Parathyroid adenoma (tissue), 2 donors: ENCODE results near the gene SLC25A34.

Source experiments
- H2AFZ ChIP-seq: fragments of 300-600 bp; sonication (generic); one replicate; pipeline ENCODE4 v1.7.0; 2017; ENCODE audit warnings: antibody characterized with exemption, mild to moderate bottlenecking
- H3K27ac ChIP-seq: fragments of 300-600 bp; sonication (generic); one replicate; pipeline ENCODE4 v1.7.0; 2017
- H3K27me3 ChIP-seq: fragments of 300-600 bp; sonication (generic); one replicate; pipeline ENCODE4 v1.7.0; 2017; ENCODE audit warnings: low read length; ENCODE audit not compliant: control insufficient read depth, insufficient read depth
- H3K36me3 ChIP-seq: fragments of 300-600 bp; sonication (generic); one replicate; pipeline ENCODE4 v1.7.0; 2017; ENCODE audit warnings: low read length; ENCODE audit not compliant: control insufficient read depth, insufficient read depth
- H3K4me1 ChIP-seq: fragments of 300-600 bp; sonication (generic); one replicate; pipeline ENCODE4 v1.7.0; 2017; ENCODE audit warnings: control low read depth
- H3K4me2 ChIP-seq: fragments of 300-600 bp; sonication (generic); one replicate; pipeline ENCODE4 v1.7.0; 2017; ENCODE audit warnings: low read length
- H3K4me3 ChIP-seq: fragments of 300-600 bp; sonication (generic); one replicate; pipeline ENCODE4 v1.7.0; 2017; ENCODE audit warnings: low read depth, low read length
- H3K79me2 ChIP-seq: fragments of 300-600 bp; sonication (generic); one replicate; pipeline ENCODE4 v1.7.0; 2017; ENCODE audit warnings: control low read depth
- H3K9ac ChIP-seq: fragments of 300-600 bp; sonication (generic); one replicate; pipeline ENCODE4 v1.7.0; 2017; ENCODE audit warnings: mild to moderate bottlenecking
- H3K9me3 ChIP-seq: fragments of 300-600 bp; sonication (generic); one replicate; pipeline ENCODE4 v1.7.0; 2017; ENCODE audit warnings: low read length; ENCODE audit not compliant: control insufficient read depth
- CTCF ChIP-seq: fragments of 300-600 bp; sonication (generic); IDR thresholded peaks from one replicate; pipeline ENCODE4 v1.7.0; 2017; ENCODE audit warnings: antibody characterized with exemption, mild to moderate bottlenecking
- donor health status: primary hyperparathyroidism.

The SLC25A34 gene

GRCh38 chr1:15722411-15722810 lies 13.6 kb upstream of the SLC25A34 start:
- no peak overlapping the region for H3K4me2 ChIP-seq
- no peaks in the 10 kb centered on the region for H3K79me2 ChIP-seq
- no peak overlapping the region for H3K4me3 ChIP-seq
- H2AFZ ChIP-seq: no peak overlapping the region
- H3K36me3 ChIP-seq: no peaks in the 10 kb centered on the region
- H3K9me3 ChIP-seq: no peaks in the 10 kb centered on the region
- H3K4me1 ChIP-seq: no peaks in the 10 kb centered on the region
- H3K9ac ChIP-seq: no peak overlapping the region
- H3K27me3 ChIP-seq: no peaks in the 10 kb centered on the region
- no peak for TF ChIP-seq CTCF
- H3K27ac ChIP-seq: no peak overlapping the region

DNA sequence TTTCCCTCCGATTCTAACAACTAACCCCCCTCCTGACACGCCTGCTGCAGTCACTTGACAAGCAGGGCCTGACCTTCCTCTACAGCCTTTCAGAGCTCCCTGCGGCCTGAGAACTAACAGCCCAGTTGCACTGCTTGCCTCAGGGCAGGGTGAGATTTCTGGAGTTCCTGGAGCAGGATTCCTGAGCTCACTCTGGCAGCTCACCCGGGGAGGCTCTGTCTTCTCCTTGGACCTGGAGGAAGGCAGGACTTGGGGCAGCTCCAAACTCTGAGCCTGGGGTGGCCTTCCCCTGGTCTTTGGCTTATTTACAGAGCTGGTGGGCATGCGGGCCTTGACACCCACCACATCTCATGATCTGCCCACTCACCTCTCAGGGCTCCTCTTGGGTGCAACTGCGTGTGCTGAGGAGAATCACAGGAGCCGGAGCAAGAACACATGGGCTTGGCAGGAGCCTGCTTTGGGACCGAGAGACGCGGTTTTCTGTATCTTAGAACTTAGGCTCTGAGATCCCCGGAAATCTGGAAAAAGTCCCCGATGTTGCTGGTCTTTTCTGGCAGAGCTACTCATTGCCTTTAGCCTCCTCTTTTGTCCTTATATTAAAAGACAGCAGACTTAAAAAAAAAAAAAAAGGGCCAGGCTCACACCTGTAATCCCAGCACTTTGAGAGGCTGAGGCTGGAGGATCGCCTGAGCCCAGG lies 13.1 kb upstream of the SLC25A34 start:
- Histone ChIP-seq H3K27me3 (no peaks in the 10 kb centered on the region), H3K4me2 (no peak overlapping the region), H3K36me3 (no peaks in the 10 kb centered on the region), H2AFZ (no peak overlapping the region), H3K4me3 (no peak overlapping the region), H3K27ac (no peak overlapping the region), H3K4me1 (no peaks in the 10 kb centered on the region), H3K9ac (no peak overlapping the region), H3K9me3 (no peaks in the 10 kb centered on the region), H3K79me2 (no peaks in the 10 kb centered on the region)
- TF ChIP-seq CTCF: no peak

- Histone ChIP-seq H3K27me3 (no peaks in the 10 kb centered on the region), H3K36me3 (no peaks in the 10 kb centered on the region), H3K27ac (no peak overlapping the region), H3K4me3 (no peak overlapping the region), H2AFZ (no peak overlapping the region), H3K9me3 (no peaks in the 10 kb centered on the region), H3K4me1 (no peaks in the 10 kb centered on the region), H3K79me2 (no peaks in the 10 kb centered on the region), H3K9ac (no peak overlapping the region), H3K4me2 (no peak overlapping the region)
- TF ChIP-seq CTCF: no peak
Observed at GRCh38 chr1:15723631-15724246, 12.3 kb upstream of the SLC25A34 start.

DNA sequence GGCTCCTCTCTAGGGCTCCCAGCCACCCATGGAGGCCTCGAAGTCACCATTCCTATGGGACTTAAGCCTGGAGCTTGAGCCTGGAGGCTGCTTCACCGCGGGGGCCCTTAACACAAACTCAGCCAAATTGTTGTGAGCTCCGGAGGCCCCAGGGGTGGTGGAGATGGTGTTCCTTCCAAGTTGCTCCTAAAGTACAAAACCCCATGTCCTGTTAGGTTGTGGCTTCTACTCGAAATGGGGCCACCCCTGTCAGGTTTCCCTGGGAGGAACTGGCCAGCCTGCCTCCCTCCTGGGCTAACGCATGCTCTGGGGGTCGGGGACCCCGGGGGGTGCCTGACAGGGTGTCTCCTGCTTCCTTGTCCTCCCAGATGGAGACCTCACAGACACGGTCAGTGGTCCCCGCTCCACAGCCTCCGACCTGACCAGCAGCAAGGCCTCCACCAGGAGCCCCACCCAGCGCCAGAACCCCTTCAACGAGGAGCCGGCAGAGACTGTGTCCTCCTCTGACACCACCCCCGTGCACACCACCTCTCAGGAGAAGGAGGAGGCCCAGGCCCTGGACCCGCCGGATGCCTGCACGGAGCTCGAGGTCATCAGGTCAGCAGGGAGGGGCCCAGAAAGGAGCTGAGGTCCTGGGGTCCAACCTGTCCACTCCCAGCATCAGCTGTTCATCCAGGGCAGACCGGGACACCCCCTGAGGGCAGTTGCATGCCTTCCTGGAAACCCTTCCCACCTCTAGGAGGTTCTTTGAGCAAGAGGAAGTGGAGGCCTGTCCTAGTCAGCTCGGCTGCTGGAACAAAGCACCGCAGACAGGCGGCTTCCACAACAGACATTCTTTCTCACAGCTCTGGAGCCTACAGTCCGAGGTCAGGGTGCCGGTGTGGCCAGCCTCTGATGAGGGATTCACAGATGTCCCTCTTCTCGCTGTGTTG lies 10.8 kb upstream of the SLC25A34 start:
- H3K4me1 ChIP-seq: no peaks in the 10 kb centered on the region
- H3K79me2 ChIP-seq: no peaks in the 10 kb centered on the region
- TF ChIP-seq CTCF: no peak
- no peak overlapping the region for H3K9ac ChIP-seq
- no peaks in the 10 kb centered on the region for H3K27me3 ChIP-seq
- no peak overlapping the region for H3K4me3 ChIP-seq
- H3K9me3 ChIP-seq: no peaks in the 10 kb centered on the region
- no peaks in the 10 kb centered on the region for H3K36me3 ChIP-seq
- no peak overlapping the region for H2AFZ ChIP-seq
- no peak overlapping the region for H3K27ac ChIP-seq
- H3K4me2 ChIP-seq: no peak overlapping the region
